ENCODE results near the gene PCDHA3. TPM values are rescaled to one million over a fixed set of nuclear protein-coding genes. Genes with fewer than 3 reads are reported as not detected.

Gene PCDHA3
- polyA plus RNA-seq, 3 donors: not detected

Other genes starting within 250 kb of the PCDHA3 start
- gene SRA1, start 243.6 kb upstream of the PCDHA3 start, polyA plus RNA-seq: 10 to 100 TPM; 72.4 to 97.2 (median 80.8) TPM
- gene APBB3, start 236.5 kb upstream of the PCDHA3 start, polyA plus RNA-seq: 100 to 1,000 TPM in 1 of 3 donors, 1 to 10 TPM in 2; 4.9 to 211 (median 7.4) TPM
- gene SLC35A4, start 236.2 kb upstream of the PCDHA3 start, polyA plus RNA-seq: 10 to 100 TPM; 44.0 to 67.1 (median 58.8) TPM
- gene CD14, start 167.9 kb upstream of the PCDHA3 start, polyA plus RNA-seq: 1,000 to 10,000 TPM; 1,687 to 3,095 (median 2,434) TPM
- 10 to 100 TPM in 2 of 3 donors, 1 to 10 TPM in 1; 9.8 to 45.5 (median 12.6) TPM for gene TMCO6, start 161.6 kb upstream of the PCDHA3 start, polyA plus RNA-seq
- 100 to 1,000 TPM in 2 of 3 donors, 10 to 100 TPM in 1; 90.1 to 246 (median 207) TPM for gene NDUFA2, start 153.4 kb upstream of the PCDHA3 start, polyA plus RNA-seq
- 10 to 100 TPM; 58.3 to 86.6 (median 80.9) TPM for gene IK, start 153.2 kb upstream of the PCDHA3 start, polyA plus RNA-seq
- gene WDR55, start 136.2 kb upstream of the PCDHA3 start, polyA plus RNA-seq: 10 to 100 TPM; 11.2 to 36.8 (median 13.3) TPM
- gene DND1, start 127.5 kb upstream of the PCDHA3 start, polyA plus RNA-seq: 1 to 10 TPM in 1 of 3 donors, not detected in 2; 2.3 TPM
- 10 to 100 TPM; 28.4 to 34.3 (median 31.9) TPM for gene HARS1, start 109.7 kb upstream of the PCDHA3 start, polyA plus RNA-seq
- 10 to 100 TPM in 1 of 3 donors, 1 to 10 TPM in 2; 6.4 to 26.1 (median 8.3) TPM for gene HARS2, start 109.6 kb upstream of the PCDHA3 start, polyA plus RNA-seq
- 10 to 100 TPM; 22.5 to 59.5 (median 52.5) TPM for gene ZMAT2, start 100.6 kb upstream of the PCDHA3 start, polyA plus RNA-seq
- gene PCDHA1, start 14.9 kb upstream of the PCDHA3 start, polyA plus RNA-seq: not detected
- gene PCDHA2, start 6.2 kb upstream of the PCDHA3 start, polyA plus RNA-seq: not detected
- not detected for gene PCDHA4, start 6.0 kb downstream of the PCDHA3 start, polyA plus RNA-seq
- not detected for gene PCDHA5, start 20.6 kb downstream of the PCDHA3 start, polyA plus RNA-seq
- not detected for gene PCDHA6, start 26.9 kb downstream of the PCDHA3 start, polyA plus RNA-seq
- not detected for gene PCDHA7, start 33.2 kb downstream of the PCDHA3 start, polyA plus RNA-seq
- gene PCDHA8, start 40.1 kb downstream of the PCDHA3 start, polyA plus RNA-seq: not detected
- gene PCDHA9, start 47.3 kb downstream of the PCDHA3 start, polyA plus RNA-seq: not detected
- not detected for gene PCDHA10, start 54.8 kb downstream of the PCDHA3 start, polyA plus RNA-seq
- gene PCDHA11, start 67.9 kb downstream of the PCDHA3 start, polyA plus RNA-seq: not detected
- gene PCDHA12, start 74.3 kb downstream of the PCDHA3 start, polyA plus RNA-seq: not detected
- not detected for gene PCDHA13, start 81.1 kb downstream of the PCDHA3 start, polyA plus RNA-seq
- gene PCDHAC1, start 125.2 kb downstream of the PCDHA3 start, polyA plus RNA-seq: not detected
- gene PCDHAC2, start 165.4 kb downstream of the PCDHA3 start, polyA plus RNA-seq: not detected